Nephron progenitor cell (in vitro differentiated cells): ENCODE results near the gene SLC23A2.

Source experiments
- DNase-seq: peaks from one replicate; pipeline ENCODE4 v3.0.0; 2021
- H3K27ac Mint-ChIP-seq: 2 replicates; pipeline ENCODE4 v1.8.0; 2021; ENCODE audit warnings: mild to moderate bottlenecking, moderate library complexity, mixed read lengths
- H3K27me3 Mint-ChIP-seq: 2 replicates; pipeline ENCODE4 v1.8.0; 2021; ENCODE audit warnings: mild to moderate bottlenecking, low read depth, mixed read lengths; ENCODE audit not compliant: poor library complexity
- H3K36me3 Mint-ChIP-seq: 2 replicates; pipeline ENCODE4 v1.8.0; 2021; ENCODE audit warnings: low read depth, mixed read lengths
- H3K4me1 Mint-ChIP-seq: 2 replicates; pipeline ENCODE4 v1.8.0; 2021; ENCODE audit warnings: mixed read lengths
- H3K4me3 Mint-ChIP-seq: 2 replicates; pipeline ENCODE4 v1.8.0; 2021; ENCODE audit warnings: mild to moderate bottlenecking, moderate library complexity, mixed read lengths
- H3K9me3 Mint-ChIP-seq: 2 replicates; pipeline ENCODE4 v1.8.0; 2021; ENCODE audit warnings: mild to moderate bottlenecking, moderate library complexity, mixed read lengths
- TF ChIP-seq, protein P1 (sequence below): fragments of 200-600 bp; sonication (generic); IDR thresholded peaks from 2 replicates; pipeline ENCODE4 v1.5.0; 2021; ENCODE audit warnings: antibody characterized with exemption

SLC23A2 gene

DNA sequence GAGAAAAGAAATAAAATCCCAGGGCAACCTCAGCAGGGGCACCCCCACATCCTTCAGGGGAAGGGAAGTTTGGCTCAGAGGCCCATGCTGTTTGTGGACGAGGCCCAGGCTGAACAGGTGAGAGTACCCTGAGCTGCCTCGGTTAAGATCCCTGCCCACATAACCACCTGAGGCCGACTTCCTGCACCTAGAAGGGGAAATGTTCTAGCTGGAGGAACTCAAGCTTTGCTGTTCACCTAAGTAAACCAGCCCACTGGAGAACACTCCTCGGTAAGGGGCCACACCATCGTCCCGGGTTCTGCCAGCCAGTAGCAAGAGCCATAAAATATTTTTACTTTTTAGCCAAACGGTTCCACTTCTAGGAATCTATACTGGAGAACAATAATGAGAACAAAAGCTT, 88.2 kb downstream of the SLC23A2 start:
- Mint-ChIP-seq H3K27ac (no peak overlapping the region), H3K4me3 (no peak overlapping the region)

DNA sequence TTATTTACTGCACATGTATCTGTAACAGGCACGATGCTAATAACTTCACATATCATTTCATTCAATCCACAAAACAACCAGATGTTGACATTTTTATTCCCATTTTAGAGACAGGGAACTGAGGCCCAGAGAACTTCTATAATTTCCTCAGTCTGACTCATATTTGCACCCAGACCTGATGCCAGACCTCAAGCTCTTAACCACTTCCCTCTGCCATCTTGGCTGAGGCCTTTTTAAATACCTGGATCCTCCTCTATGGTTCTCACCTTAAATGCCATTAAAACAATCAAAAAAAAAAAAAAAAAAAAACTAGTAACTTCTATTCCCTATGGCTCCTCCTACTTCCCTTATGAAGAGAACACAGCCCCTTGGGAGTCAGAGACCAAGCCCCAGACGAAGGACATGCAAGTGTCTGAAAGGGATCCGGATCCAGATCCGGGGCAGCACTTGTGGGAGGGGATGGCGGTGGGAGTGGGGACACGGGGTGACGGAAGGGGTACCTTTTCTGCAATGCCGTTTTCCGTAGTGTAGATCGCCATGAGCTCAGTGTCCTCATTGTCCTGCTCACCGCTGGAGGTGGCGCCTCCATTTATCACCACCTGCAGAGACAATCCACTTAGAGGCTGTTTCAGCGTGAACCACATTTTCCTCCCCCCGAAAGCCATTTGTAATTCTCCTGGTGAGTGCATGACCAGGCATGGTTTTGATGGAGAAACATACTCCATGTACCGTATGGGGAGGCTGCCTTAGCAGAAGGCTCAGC, 88.7 kb downstream of the SLC23A2 start:
- peaks cover 27% of the 10 kb centered on the region for H3K36me3 Mint-ChIP-seq
- H3K27ac Mint-ChIP-seq, result no peak overlapping the region
- TF ChIP-seq, protein P1, sequence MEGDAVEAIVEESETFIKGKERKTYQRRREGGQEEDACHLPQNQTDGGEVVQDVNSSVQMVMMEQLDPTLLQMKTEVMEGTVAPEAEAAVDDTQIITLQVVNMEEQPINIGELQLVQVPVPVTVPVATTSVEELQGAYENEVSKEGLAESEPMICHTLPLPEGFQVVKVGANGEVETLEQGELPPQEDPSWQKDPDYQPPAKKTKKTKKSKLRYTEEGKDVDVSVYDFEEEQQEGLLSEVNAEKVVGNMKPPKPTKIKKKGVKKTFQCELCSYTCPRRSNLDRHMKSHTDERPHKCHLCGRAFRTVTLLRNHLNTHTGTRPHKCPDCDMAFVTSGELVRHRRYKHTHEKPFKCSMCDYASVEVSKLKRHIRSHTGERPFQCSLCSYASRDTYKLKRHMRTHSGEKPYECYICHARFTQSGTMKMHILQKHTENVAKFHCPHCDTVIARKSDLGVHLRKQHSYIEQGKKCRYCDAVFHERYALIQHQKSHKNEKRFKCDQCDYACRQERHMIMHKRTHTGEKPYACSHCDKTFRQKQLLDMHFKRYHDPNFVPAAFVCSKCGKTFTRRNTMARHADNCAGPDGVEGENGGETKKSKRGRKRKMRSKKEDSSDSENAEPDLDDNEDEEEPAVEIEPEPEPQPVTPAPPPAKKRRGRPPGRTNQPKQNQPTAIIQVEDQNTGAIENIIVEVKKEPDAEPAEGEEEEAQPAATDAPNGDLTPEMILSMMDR, result no peak
- peaks cover 7% of the 10 kb centered on the region for H3K4me1 Mint-ChIP-seq
- H3K27me3 Mint-ChIP-seq, result no peaks in the 10 kb centered on the region
- no peak overlapping the region for H3K4me3 Mint-ChIP-seq
- no peak for DNase-seq
- peaks cover 6% of the 10 kb centered on the region for H3K9me3 Mint-ChIP-seq

More for the DNA sequence above, 88.2 kb downstream of the SLC23A2 start:
- Mint-ChIP-seq H3K9me3 (peaks cover under 1% of the 10 kb centered on the region), H3K27me3 (no peaks in the 10 kb centered on the region), H3K4me1 (peaks cover 10% of the 10 kb centered on the region), H3K36me3 (peaks cover 21% of the 10 kb centered on the region)
- DNase-seq, result no peak
- TF ChIP-seq, protein P1, result no peak

DNA sequence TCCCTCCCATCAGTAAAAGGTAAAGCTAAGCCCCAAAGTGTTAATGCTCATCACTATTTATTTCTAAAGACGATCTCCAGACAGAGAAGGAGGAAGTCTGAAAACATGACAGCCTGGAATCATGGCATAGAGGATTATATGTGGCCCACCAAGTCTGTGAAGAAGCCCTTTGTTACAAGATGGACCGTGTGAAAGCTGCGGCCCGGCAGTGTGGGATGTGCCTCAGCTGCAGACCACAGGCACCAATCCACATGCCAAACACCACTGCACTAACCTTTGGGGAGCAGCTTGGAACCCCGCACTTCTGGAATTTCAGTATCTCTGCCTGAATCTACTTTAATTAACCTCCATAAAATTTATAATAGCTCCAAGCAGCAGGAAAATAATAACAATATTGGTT, 90.4 kb downstream of the SLC23A2 start:
- H3K27ac Mint-ChIP-seq, result no peak overlapping the region
- TF ChIP-seq, protein P1, result no peak
- H3K36me3 Mint-ChIP-seq, result peaks cover 39% of the 10 kb centered on the region
- no peak for DNase-seq
- H3K9me3 Mint-ChIP-seq, result peaks cover 10% of the 10 kb centered on the region
- no peaks in the 10 kb centered on the region for H3K4me1 Mint-ChIP-seq
- H3K4me3 Mint-ChIP-seq, result no peak overlapping the region
- H3K27me3 Mint-ChIP-seq, result no peaks in the 10 kb centered on the region

DNA sequence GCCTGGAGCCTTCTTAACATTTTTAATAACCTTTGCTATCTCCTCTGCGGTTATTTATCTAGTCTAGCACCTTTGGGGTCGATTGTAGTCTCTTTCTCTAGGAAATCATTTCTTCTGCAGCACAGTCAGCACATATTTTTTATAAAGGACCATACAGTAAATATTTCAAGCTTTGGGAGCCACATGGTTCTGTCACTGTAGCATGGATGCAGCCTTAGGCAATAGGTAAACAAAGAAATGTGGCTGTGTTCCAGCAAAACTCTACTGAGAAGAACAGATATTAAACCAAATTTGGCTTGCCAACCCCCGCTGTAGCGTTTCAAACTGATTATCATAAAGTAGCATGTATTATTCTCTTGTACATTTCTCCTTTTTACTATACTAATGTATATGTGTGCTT, 95.7 kb downstream of the SLC23A2 start:
- H3K27me3 Mint-ChIP-seq, result no peaks in the 10 kb centered on the region
- DNase-seq, result no peak
- peaks cover 49% of the 10 kb centered on the region for H3K36me3 Mint-ChIP-seq
- peaks cover 13% of the 10 kb centered on the region for H3K9me3 Mint-ChIP-seq
- H3K4me1 Mint-ChIP-seq, result no peaks in the 10 kb centered on the region
- no peak overlapping the region for H3K27ac Mint-ChIP-seq
- no peak overlapping the region for H3K4me3 Mint-ChIP-seq
- TF ChIP-seq, protein P1, result no peak

DNA sequence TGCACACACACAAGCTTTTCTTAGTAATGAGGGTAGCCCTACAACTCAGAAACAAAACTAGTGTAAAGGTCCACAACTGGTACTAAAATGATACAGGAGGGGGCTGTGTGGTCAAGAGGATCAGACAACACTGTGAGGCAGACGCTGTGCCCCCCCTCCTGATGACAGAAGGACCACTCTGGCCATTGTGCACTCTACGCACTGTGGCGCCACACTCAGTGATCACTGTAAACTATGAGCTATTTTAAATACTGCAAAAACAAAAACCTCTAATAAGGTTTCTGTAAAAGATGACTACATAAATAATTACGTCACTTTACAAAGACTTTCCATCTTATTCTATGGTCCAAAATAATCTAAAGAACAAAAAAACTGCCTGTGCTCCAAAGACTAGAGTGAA, 96.1 kb downstream of the SLC23A2 start:
- Mint-ChIP-seq H3K9me3 (peaks cover 13% of the 10 kb centered on the region), H3K27ac (no peak overlapping the region), H3K4me1 (no peaks in the 10 kb centered on the region), H3K36me3 (peaks cover 49% of the 10 kb centered on the region), H3K4me3 (no peak overlapping the region), H3K27me3 (no peaks in the 10 kb centered on the region)
- no peak for DNase-seq
- TF ChIP-seq, protein P1, result no peak
